DMS53 (cell line): ENCODE data around the gene SLCO3A1.
"Not testable (repeated sequence)": the region's sequence is repeated elsewhere in the genome, so short reads cannot be mapped to it uniquely, and the experiment has no call there.

Experiments used
- DNase-seq: peaks from one replicate; lab custom pipeline; 2025; lab: John Stamatoyannopoulos, UW

Gene SLCO3A1

GRCh38 chr15:91940496-91941381, 87.2 kb downstream of the SLCO3A1 start:
- DNase-seq, result no peak

DNA sequence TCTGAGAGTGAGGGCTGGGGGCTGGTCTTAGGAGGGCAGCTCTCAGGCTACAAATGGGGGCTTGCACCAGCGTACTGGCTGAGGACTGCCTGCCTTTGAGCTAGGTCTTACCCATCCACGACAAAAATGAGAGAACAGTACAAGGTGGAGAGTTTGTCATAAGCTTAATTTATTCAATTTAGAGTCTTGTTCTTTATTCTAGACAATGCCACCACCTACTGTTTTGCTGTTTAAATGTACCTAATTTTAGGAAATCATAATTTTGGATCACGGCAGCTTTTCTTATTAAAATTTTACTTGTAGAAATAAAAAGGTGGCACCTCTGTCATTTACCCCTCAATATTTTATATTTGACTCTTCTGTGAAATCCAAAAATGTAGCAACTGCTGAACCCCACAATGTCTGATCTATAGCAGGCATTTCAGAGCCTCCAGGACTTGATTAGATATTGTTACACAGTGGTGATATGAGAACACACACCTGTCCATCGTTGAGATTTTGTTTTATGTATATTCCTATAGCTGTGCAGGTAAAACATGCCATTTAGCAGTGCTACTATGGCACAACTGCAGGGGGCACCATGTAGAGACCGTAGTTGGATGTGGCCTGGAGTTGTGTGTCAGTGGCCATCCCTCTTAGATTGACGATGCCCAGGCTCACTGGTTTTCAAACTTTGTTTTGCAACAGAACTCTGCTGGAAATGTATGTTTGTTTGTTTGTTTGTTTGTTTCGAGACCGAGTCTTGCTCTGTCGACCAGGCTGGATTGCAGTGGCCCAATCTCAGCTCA, 88.6 kb downstream of the SLCO3A1 start:
- peak; percentile 15 for DNase-seq

DNA sequence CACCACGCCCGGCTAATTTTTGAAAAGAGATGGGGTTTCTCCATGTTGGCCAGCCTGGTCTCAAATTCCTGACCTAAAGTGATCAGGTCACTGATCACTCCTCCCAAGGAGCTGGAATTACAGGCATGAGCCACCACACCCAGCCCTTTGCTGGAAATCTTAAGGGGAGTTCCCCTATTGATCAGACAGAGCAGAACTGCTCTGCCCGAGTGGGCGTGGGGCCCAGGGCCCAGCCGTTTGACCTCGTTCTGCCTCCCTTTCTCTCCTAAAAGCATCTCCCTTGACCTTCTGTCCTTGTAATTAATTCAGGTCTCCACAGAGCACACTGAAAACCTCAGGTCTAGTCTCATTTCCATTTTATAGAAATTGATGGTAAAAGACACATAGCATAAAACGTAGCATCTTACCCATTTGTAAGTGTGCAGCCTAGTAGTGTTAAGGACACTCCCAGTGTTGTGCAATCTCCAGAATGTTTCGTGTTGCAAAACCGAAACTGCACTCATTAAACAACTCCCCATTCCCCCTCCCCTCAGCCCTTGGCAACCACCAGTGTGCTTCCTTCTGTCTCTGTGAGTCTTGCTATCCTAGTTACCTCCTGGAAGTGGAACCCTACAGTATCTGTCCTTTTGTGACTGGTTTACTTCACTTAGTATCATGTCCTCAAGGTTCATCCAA, 89.3 kb downstream of the SLCO3A1 start:
- peak; percentile 62 for DNase-seq

DNA sequence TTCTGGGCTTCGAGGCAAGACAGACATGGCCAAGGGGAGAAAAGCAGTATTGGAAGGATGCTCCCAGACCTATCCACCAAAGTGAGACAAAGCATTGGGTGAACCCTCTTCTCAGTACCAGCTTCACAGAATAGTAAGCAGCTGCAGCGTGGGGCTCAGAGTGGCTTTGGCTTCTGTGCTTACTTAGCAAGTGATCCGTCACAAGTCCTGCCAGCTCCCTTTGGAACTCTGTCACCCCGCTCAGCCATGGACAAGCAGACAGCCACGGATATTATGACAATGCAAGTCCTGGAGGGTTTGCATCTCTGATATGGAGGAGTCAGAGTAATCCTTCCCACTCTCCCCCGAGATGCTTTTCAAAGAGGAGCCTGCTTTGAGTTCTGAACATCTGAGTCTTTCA, 90.8 kb downstream of the SLCO3A1 start:
- DNase-seq, result no peak

- DNase-seq, result no peak
Measured at GRCh38 chr15:91945385-91945784, 91.9 kb downstream of the SLCO3A1 start.

DNA sequence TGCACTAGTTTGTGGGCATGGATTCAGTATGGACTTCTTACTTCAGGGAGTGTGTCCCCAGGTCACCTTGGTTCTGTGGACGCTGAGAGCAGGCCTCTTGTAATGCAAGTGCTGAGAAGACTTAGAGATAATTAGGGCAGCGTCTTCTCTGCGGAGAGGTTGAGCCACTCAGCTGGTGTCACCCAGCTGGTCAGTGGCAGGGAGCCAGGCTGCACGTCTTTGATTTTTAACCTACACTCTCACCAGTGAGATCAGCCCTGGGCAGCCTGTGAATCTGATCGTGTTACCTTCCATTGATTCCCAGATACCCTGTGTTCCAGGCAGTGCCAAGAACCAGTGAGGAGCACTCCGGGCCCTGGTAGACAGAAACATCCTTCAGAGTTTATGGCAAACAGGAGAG, 92.6 kb downstream of the SLCO3A1 start:
- DNase-seq, result no peak

- DNase-seq, result no peak
Measured at GRCh38 chr15:91946581-91947292, 93.2 kb downstream of the SLCO3A1 start.

DNA sequence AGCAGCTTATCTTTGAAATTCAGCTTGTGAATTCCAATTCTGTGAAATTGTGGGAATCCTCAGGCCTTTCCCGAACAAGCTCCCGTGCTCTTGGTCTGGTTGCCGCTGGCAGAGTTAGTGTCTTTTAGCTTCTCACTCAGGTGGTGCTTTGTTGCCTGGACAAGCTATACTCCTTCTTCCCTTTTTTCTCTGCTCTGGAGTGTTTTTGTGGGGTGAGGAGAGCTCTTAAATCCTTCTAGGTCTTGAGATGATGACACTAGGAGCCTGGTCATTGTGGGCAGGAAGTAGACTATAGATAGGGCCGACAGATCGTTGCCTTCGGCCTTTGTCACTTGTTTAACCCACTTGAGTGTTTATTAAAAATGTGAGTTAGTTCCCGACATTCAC, 93.8 kb downstream of the SLCO3A1 start:
- DNase-seq, result no peak

GRCh38 chr15:91947683-91948608, 94.4 kb downstream of the SLCO3A1 start:
- no peak for DNase-seq

DNA sequence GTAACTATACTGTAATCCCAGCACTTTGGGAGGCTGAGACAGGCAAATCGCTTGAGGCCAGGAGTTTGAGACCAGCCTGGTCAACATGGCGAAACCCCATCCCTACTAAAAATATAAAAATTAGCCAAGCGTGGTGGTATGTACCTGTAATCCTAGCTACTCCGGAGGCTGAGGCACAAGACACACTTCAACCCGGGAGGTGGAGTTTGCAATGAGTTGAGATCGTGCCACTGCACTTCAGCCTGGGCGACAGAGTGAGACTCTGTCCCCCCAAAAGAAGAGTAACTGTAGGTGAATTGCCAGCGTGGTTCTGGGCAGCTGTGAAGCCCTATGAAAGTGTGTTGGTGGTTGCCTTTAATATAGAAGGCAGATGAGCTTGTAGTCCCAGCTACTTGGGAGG, 95.9 kb downstream of the SLCO3A1 start:
- no peak for DNase-seq

DNA sequence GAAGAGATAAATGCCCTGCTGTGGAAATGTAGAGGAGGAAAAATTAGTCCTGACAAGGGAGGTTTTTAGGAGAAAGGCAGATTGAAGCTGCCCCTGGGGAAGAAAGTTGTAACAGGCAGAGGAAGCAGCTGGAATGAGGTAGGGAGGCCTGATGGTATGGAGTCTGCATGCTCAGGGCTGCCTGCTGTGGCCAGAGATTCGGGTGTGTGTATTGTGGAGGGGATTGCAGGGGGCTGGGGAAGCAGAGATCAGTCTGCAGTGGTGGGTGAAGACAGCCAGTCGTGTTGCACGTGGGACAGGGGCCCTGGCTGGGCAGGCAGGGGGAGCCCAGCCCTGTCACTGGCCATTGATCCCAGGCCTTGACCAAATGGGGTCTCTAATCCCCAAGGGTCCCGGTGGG, 96.5 kb downstream of the SLCO3A1 start:
- no peak for DNase-seq

DNA sequence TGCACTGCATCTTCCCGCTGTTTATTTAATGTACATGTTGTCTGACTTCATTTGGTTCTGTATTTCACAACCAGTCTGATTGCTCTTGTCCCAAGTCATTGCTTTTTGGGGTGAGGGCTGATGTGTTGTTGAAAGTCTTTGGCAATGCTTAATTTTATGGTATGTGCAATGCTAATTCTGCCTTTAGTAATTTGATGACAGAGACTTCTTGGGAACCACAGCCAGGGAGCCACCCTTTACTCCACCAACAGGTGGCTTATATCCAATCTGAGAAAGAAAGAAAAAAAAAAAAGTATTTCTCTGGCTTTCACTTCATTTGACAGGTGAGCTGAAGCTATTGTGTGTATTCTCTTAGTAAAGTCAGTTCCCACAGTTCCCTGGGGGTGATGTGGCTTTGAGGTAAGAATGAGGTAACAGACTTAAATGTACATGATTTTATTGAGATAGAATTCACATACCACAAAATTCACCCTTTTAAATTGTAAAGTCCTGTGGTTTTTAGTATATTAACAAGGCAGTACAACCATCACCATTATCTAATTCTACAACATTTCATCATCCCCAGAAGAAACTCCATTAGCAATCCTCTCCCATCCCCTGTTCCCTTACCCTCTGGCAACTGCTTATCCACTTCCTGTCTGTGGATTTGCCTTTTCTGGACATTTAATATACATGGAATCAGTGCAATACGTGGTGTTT, 97.3 kb downstream of the SLCO3A1 start:
- no peak for DNase-seq

DNA sequence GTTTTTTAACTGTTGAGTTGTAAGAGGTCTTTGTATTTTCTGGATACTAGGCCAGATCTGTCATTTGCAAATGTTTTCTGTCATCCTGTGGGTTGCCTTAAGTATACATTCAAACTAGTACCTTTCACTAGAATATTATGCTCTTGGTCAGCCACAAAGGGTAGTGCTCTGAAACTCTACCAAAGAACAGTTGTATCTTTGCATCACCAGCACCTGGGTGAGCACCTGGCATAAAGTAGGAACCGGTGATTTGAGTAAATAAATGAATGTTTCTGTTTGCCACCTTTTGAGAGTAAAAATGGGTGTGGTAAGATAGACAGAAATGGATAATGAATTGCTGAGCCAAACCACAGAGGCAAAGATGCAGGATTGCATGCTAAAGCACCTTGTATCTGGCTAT, 98.7 kb downstream of the SLCO3A1 start:
- DNase-seq, result no peak

DNA sequence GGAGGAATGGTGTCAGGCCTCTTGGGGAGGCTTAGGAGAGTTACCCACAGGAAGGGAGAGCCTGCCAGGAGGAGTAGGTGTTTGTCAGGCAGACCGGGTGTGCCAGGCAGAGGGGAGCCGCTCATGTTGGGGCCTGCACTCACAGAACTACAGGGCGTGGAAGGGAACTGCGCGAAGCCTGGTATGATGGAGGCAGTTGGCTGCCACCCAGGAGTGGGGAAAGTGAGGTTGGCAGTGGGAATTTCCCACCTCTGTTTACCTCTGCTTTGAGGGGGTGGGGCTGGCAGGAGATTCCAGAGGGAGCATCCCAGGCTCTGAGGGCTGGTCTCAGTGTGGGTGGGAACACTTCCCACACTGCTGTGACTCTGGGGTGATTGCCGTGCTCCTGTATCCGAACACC, 99.9 kb downstream of the SLCO3A1 start:
- peak; percentile 15 for DNase-seq

DNA sequence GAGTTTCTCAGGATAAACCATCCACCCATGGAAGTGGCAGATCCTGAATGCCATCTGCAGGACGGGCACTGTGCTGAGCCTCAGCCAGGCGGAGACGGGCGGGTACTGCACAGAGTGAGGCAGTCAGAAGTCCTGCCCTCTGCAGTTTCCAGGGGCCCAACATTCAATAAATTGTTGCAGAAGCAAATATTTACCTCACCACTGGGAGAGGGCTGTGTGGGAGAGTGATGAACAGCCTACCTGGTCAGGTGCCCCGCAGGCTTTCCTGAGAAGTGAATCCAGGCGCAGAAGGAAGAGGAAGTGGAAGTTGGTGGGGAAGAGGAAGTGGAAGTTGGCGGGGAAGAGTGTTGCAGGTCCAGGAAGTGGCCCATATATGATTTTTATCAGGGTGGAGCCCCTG, 100.8 kb downstream of the SLCO3A1 start:
- DNase-seq, result peak; percentile 71

- no peak for DNase-seq
Measured at GRCh38 chr15:91956026-91956723, 102.7 kb downstream of the SLCO3A1 start.

GRCh38 chr15:91961357-91961756, 107.8 kb downstream of the SLCO3A1 start:
- DNase-seq, result no peak

DNA sequence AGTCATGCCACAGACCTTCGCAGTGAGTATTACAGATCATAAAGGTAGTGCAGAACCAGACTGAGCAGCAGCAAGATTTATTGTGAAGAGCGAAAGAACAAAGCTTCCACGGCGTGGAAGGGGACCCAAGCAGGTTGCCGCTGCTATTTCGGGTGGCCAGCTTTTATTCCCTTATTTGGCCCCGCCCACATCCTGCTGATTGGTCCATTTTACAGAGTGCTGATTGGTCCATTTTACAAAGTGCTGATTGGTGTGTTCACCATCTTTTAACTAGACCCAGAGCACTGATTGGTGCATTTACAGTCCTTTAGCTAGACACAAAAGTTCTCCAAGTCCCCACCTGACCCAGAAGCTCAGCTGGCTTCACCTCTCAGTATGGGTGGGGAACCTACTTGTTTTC, 110.2 kb downstream of the SLCO3A1 start:
- not testable (repeated sequence) for DNase-seq

- DNase-seq, result no peak
Measured at GRCh38 chr15:91965501-91966193, 112.1 kb downstream of the SLCO3A1 start.
